ENCODE data around the gene DGCR6. TPM values are rescaled to one million over a fixed set of nuclear protein-coding genes. Genes with fewer than 3 reads are reported as not detected.
A peak's percentile ranks its signal among the peaks of the same experiment; 100 is the strongest.
"Not testable (repeated sequence)": the region's sequence is repeated elsewhere in the genome, so short reads cannot be mapped to it uniquely, and the experiment has no call there.

Gene DGCR6
- total RNA-seq, 1 experiment from 2014 or later: 1.8 TPM

- H3K56ac ChIP-seq (ENCODE audit: insufficient read length, low read depth, low read length); H3K18ac ChIP-seq (ENCODE audit: insufficient read length, low read depth, low read length); H3K23me2 ChIP-seq (ENCODE audit: insufficient read length, low read depth, low read length, poor library complexity, severe bottlenecking); H3K9ac ChIP-seq (ENCODE audit: extremely low read depth, insufficient read length, low read length); H3K27me3 Mint-ChIP-seq (ENCODE audit: low read depth); H3K79me1 ChIP-seq (ENCODE audit: insufficient read depth, low read depth, low read length, poor library complexity, severe bottlenecking); H3K27me3 ChIP-seq (ENCODE audit: insufficient read depth, low read length); H4K8ac ChIP-seq (replicated peaks; ENCODE audit: insufficient read length, low read depth, low read length); H2AFZ ChIP-seq (ENCODE audit: low read length); H2AK5ac ChIP-seq (ENCODE audit: insufficient read length, low read length); H3K36me3 Mint-ChIP-seq (ENCODE audit: insufficient read depth in 1 of 3, low read depth in 3 of 3); H2BK5ac ChIP-seq (ENCODE audit: insufficient read length, low read length); H3K27ac ChIP-seq (ENCODE audit: insufficient read length, low read depth, low read length); H4K20me1 ChIP-seq (ENCODE audit: control insufficient read depth, insufficient read depth, insufficient read length); H3K9me3 ChIP-seq (ENCODE audit: control insufficient read depth, low read depth, low read length); H3K4me1 ChIP-seq (ENCODE audit: insufficient read depth, low read length); H2BK120ac ChIP-seq (ENCODE audit: low read depth, low read length, poor library complexity, severe bottlenecking); H3K23ac ChIP-seq (ENCODE audit: insufficient read length, low read depth, low read length); H3K14ac ChIP-seq (ENCODE audit: insufficient read depth, low read length); H3K79me2 ChIP-seq (ENCODE audit: insufficient read depth, low read length); H4K91ac ChIP-seq (ENCODE audit: insufficient read length, low read depth, low read length); H3K4ac ChIP-seq (ENCODE audit: low read depth, low read length); H3K4me2 ChIP-seq (ENCODE audit: insufficient read depth, insufficient read length, low read length); H2BK20ac ChIP-seq (ENCODE audit: low read depth, low read length, poor library complexity, severe bottlenecking); H3K27ac Mint-ChIP-seq; H2BK12ac ChIP-seq (ENCODE audit: insufficient read length, low read depth, low read length); H3K9me3 Mint-ChIP-seq; H3T11ph ChIP-seq (ENCODE audit: low read length); H2BK15ac ChIP-seq (ENCODE audit: low read depth, low read length); H4K5ac ChIP-seq (ENCODE audit: insufficient read length, low read depth, low read length); H3K4me3 Mint-ChIP-seq; DNase-seq: not testable (repeated sequence)
- H3K4me1 Mint-ChIP-seq: peaks cover 9 to 18% of the 10 kb centered on the region in 2 experiments
- no CpG with 5 or more reads among the region's 18 CpGs for WGBS (ENCODE audit: extremely low coverage, insufficient read length, low lambda C conversion rate)
Observed at GRCh38 chr22:18958321-18958705, 52.2 kb downstream of the DGCR6 start.

GRCh38 chr22:18958738-18959137 lies 52.6 kb downstream of the DGCR6 start:
- not testable (repeated sequence) for H3K4me2 ChIP-seq (ENCODE audit: insufficient read depth, insufficient read length, low read length); H3K56ac ChIP-seq (ENCODE audit: insufficient read length, low read depth, low read length); H3T11ph ChIP-seq (ENCODE audit: low read length); H3K4me3 Mint-ChIP-seq; H3K36me3 Mint-ChIP-seq (ENCODE audit: insufficient read depth in 1 of 3, low read depth in 3 of 3); H3K4me1 ChIP-seq (ENCODE audit: insufficient read depth, low read length); H2BK120ac ChIP-seq (ENCODE audit: low read depth, low read length, poor library complexity, severe bottlenecking); H3K79me1 ChIP-seq (ENCODE audit: insufficient read depth, low read depth, low read length, poor library complexity, severe bottlenecking); H3K79me2 ChIP-seq (ENCODE audit: insufficient read depth, low read length); H3K27me3 ChIP-seq (ENCODE audit: insufficient read depth, low read length); H4K8ac ChIP-seq (replicated peaks; ENCODE audit: insufficient read length, low read depth, low read length); H3K27ac ChIP-seq (ENCODE audit: insufficient read length, low read depth, low read length); DNase-seq; H2BK12ac ChIP-seq (ENCODE audit: insufficient read length, low read depth, low read length); H3K27me3 Mint-ChIP-seq (ENCODE audit: low read depth); H3K9ac ChIP-seq (ENCODE audit: extremely low read depth, insufficient read length, low read length); H2AK5ac ChIP-seq (ENCODE audit: insufficient read length, low read length); H3K14ac ChIP-seq (ENCODE audit: insufficient read depth, low read length); H2BK20ac ChIP-seq (ENCODE audit: low read depth, low read length, poor library complexity, severe bottlenecking); H2BK5ac ChIP-seq (ENCODE audit: insufficient read length, low read length); H4K91ac ChIP-seq (ENCODE audit: insufficient read length, low read depth, low read length); H2AFZ ChIP-seq (ENCODE audit: low read length); H4K5ac ChIP-seq (ENCODE audit: insufficient read length, low read depth, low read length); H3K4ac ChIP-seq (ENCODE audit: low read depth, low read length); H2BK15ac ChIP-seq (ENCODE audit: low read depth, low read length); H3K9me3 ChIP-seq (ENCODE audit: control insufficient read depth, low read depth, low read length); H3K18ac ChIP-seq (ENCODE audit: insufficient read length, low read depth, low read length); H3K23ac ChIP-seq (ENCODE audit: insufficient read length, low read depth, low read length); H3K23me2 ChIP-seq (ENCODE audit: insufficient read length, low read depth, low read length, poor library complexity, severe bottlenecking); H3K9me3 Mint-ChIP-seq; H4K20me1 ChIP-seq (ENCODE audit: control insufficient read depth, insufficient read depth, insufficient read length)
- WGBS (ENCODE audit: extremely low coverage, insufficient read length, low lambda C conversion rate): no CpG with 5 or more reads among the region's 14 CpGs
- Mint-ChIP-seq H3K27ac (peak overlapping the region in 1 of 3 experiments; percentile 24; a peak in 1 of 7 replicates), H3K4me1 (peaks cover 7 to 16% of the 10 kb centered on the region in 2 experiments)
